NCI-H345 treated with DMSO at 0.1 percent for 48 hours (cell line): ENCODE measurements around the gene TUBA1C.
A peak's percentile ranks its signal among the peaks of the same experiment; 100 is the strongest.

Experiments used
- DNase-seq: peaks from one replicate; lab custom pipeline; 2025; ENCODE audit not compliant: unreplicated experiment; lab: John Stamatoyannopoulos, UW

The TUBA1C gene

DNA sequence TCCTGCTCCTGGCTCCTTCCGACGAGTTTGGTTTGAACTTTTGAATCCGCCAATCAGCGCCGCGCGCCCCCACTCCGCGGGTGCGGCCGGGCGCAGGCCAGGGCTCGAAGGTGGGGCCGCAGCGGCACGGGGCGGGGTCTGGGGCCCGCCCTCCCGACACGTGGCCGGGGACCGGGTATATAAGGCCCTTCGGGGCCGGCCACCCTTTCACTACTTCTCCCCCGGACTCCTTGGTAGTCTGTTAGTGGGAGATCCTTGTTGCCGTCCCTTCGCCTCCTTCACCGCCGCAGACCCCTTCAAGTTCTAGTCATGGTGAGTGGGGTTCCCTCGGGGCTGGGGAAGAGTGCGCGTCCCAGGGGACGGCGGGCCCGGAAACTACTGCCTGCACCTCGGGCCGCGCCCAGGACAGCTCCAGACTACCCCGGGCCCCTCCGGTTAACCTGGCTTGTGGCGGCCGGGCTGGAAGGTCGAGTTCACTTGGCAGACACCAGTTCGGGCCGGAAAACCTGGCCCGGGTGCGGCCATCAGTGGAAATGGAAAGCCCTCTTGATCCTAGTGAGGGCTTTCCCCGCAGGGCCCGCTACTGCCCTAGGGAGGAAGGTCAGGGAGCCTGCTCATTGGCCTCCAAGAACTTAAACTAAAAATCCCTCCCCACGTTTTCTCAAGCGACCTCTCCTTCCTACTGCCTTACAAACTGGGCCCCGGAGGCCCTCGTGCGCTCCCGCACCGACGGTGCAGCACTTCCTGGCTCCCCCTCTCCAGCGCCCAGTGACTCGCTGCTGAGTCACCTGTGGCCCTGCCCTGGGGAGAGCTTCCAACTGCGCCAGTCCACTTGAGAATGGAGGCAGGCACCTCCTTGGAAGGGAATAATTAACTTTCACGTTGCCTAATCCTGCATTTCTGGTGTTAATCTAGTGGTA, at the start of gene TUBA1C:
TSS of gene TUBA1C (plus strand) at position 210 of the 920 bp plus-strand sequence. CDS start at position 310, 100 bp downstream.
- peak; percentile 25 for DNase-seq

DNA sequence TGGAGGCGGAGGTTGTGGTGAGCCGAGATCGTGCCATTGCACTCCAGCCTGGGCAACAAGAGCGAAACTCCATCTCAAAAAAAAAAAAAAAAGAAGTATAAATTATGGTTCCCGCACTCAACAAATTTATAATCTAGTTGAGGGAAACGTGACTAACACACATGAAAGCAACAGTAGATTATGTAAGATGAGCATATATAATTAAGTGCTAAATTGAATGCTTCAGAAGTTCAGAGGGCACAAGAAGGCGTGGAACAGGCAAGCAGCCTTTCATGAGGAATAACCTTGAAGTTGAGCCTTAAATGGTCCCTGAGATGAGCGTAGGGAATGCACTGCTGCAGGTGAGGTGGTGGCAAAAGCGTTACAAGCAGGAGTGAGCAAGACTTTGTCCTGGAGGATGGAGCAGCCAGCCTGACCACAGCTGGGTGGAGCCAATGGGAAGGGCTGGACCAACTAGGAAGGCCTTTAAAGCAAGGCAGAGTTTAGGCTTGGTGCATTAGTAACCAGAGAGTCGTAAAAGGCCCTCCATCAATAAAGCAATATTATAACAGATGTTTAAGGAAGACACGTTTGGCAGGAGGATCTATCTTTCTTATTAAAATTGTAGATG, 45.4 kb upstream of the TUBA1C start:
- no peak for DNase-seq

DNA sequence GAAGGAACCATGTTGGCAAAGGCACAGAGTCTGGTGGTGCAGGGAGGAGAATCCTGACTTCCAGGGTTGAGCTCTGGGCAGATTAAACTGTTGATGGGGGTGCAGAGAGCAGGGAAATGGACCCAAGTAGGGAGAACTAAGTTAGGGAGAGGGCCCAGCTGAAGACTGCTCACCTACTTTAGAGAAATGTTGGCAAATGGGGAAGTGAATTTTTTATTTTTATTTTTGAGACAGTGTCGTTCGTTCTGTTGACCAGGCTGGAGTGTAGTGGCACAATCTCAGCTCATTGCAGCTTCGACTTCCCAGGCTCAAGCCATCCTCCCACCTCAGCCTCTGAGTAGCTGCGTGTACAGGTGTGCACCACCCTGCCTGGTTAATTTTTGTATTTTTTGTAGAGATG, 43.9 kb upstream of the TUBA1C start:
- no peak for DNase-seq

DNA sequence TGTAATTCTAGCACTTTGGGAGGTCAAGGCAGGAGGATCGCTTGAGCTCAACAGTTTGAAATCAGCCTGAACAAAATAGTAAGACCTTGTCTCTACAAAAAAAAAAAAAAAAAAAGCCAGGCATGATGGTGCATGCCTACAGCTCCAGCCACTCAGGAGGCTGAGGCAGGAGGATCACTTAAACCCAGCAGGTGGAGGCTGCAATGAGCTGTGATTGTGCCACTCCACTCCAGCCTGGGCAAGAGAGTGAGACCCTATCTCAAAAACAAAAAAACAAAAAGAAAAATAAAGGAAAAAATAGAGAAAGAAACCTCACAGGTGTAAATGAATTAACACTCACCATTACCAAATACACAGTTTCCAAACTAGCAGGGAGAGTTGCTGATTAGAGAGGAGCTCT, 41.8 kb upstream of the TUBA1C start:
- DNase-seq, result no peak

DNA sequence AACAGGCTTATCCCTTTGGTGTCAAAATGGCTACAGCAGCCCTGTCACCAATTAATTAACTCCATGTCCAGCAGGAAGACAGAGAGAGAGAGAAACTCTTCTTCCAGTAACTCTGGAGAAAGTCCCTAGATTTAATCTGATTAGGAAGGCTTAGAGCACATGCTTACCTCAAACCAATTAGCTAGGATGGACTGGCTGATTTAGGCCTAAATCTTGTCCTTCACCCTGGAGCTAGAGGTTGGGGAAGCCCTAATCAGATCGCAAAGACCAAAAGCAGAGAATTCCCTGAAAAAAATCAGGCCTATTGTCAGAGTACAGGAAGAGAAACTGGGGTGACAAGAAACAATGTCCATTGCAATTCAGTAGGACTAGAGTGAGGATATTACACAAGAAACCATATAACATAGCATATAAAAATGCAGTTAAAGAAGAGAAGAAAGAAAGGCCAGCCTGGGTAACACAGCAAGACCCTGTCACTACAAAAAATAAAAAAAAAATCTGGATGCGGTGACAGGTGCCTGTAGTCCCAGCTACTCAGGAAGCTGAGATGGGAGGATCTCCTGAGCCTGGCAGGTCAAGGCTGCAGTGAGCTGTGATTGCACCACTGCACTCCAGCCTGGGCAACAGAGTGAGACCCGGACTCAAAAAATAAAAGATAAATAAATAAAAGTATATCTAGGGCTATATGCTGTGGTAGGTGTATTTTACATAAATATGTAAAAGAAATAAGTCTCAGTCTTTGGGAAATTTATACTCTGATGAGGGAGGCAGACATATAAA, 41.1 kb upstream of the TUBA1C start:
- DNase-seq, result no peak

DNA sequence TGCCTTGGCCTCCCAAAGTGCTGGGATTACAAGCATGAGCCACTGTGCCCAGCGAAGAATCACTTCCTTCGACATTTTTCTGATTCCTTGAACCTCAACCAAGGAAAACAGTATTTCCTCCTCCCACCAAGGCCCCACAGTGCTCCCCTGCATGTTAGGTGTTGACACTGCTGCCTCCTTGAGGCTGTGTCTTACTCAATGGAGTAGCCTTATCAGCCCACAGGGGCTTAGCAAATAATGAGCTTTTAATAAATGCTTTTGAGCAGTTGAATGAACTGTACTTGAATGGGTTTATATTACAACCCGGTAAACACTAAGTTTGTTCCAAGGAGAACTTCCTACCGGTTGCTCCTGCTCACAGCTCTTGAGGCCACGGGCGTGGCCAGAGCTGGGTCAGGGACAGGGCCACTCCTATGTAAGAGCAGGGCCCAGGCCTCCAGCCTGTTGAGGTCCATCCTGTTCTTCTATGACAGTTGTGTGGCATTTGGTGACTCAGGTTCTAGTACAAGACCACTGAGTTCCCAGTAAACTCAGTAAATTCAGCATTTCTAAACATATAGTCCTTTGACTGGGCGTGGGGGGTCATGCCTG, 39.2 kb upstream of the TUBA1C start:
- no peak for DNase-seq

DNA sequence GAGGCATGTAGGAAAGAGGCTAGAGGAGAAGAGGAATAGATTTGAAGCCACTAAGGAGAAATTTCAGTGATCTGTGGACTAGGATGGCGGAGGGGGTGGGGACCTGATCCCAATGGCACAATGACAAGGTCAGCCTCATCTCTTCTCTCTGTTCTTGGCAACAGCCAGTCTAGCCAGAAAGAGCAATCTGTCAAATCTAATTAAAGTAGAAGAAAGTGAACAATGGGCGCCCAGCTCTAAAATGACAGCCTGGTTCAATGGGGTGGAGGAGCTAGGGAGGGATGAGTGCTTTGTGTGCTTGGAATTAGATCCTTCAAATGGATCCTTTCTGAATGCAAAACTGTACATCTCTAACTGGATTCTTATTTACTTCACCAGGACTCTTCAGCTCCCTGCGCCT, 37.2 kb upstream of the TUBA1C start:
- no peak for DNase-seq

DNA sequence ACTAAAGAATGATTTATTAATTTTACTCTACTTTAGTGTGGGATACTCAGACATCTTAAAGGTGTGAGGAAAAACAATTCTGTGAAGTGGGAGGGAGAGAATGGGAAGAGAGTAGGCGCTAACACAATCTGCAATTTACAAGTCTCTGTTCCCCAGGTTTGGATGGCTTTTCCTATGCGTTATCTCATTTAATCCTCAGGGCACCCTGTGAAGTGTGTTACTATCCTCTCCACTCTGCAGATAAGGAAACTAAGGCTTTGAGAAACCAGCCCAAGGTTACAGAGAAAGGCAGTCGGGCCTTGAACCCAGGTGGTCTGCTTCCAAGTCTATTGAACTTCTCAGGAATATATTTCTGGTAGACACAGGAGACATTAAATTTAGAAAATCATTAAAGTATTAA, 36.2 kb upstream of the TUBA1C start:
- DNase-seq, result no peak

DNA sequence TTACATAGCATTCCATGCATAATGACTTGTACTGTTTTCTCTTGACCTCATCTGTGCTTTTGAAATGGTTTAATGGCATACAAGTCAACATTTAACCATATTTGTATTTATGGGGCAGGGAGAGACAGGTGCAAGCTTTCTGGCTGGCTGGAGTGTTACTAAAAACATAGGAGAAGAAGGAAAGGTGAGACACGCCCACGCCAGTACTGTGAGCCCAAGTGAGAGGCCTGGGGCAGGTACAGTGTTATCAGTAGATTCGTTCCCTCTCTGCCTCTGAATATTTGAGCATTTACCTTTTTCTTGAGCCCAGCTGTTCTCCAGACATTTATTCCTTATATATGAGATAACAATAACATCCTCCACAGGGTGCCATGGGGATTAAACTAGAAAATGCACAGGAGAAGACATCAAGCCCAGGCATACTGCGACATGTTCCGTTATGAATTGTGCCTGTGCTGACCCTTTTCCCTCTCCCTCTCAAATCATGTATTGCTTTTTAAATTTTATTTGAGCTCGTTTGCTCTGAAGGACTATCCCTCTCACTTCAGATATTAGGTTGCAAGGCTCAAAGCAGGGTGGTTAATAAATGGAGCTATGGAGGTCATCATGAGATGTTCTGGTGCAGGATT, 34.6 kb upstream of the TUBA1C start:
- peak; percentile 20 for DNase-seq

DNA sequence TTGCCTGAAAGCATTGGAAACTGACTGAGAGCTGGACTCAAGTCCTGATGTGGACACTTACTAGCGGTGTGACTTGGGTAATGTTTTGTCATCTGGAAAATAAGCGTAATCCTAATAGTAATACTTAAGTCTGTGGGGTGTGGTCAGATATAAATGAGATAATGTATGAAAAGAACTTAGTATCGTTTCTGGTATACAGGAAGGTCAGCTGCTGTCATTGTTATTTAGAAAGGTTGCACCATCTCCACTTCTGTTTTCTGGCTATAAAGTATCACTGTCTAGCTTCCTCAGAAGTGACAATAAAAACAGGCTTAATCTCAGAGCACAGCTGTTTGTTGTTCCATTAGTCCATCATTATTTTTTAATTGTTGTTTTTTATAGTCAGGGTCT, 34.1 kb upstream of the TUBA1C start:
- DNase-seq, result no peak

DNA sequence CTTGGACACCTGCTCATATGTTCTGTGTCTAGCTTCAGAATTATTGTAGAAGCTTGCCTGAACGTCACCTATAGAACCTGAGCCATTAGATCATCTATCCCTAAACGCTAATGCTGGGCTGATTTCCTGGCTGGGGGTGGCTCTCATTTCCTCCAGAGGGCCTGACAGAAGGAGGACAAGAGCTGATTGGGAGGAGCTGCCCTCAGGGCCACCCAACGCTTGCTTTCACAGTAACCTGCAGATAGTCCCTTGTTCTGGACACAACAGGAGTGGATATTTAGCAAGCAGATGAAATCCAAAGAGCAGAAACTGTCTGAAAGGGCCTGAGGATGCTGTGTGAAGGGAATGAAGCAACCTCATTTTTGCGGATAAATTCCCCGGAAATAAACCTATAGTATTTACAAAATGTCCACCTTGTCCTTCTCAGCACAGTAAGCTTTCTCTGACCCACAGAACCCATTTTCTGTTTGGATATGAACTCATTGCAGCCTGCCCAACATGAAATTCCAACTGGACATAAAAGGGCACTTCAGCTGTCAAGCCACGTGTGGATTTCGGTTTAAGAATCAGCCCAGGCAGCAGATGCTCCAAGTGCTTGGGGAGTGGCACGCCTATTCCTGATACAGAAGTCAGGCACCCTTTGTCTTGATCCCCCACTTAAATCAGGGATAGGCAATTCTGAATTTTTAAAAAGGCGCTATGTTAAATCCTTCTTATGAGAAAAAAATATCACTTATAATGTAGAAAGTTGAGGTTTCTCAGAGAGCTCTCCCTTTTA, 32.8 kb upstream of the TUBA1C start:
- peak; percentile 15 for DNase-seq

DNA sequence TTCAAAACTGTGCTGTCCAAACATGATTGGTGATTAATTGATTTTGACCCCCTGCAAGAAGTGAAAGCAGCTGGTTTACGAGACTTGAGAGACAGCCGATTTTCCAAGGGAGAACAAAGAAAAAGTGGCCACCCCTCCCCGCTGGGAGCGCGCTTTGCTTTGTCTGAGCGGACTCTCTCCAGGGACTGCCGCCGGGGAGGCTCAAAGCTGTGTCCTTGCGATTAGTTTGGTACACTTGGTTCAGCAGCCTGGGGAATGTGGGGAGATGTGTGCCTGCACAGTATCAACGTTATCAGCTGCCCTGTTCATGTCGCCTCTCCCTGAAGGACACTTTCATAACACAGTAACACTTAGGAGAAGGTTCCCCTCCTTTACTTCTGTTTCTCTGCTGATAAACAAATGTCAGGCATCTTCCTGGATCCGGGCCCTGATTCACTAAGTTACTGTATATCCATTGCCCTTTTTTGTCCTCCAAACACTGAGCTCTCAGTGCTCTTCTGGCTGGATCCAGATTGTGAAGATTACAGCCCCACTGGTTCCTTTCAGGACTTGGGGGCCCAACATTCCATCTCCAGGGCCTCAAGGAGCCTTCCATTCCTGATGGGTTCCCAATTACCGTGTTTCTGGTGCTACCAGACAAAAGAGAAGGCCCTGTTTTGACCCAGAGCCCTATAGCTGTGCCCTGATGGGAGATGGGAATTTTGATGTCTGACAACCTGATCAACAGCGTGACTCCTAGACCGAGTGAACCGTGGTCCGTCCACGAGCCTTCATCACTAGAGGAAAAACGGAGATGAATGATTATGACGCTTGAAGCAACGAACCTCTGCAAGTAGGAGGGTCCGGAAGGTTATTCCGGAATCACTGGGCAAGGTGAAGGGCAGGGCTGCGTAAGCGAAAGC, 31.7 kb upstream of the TUBA1C start:
- DNase-seq, result peak; percentile 13

DNA sequence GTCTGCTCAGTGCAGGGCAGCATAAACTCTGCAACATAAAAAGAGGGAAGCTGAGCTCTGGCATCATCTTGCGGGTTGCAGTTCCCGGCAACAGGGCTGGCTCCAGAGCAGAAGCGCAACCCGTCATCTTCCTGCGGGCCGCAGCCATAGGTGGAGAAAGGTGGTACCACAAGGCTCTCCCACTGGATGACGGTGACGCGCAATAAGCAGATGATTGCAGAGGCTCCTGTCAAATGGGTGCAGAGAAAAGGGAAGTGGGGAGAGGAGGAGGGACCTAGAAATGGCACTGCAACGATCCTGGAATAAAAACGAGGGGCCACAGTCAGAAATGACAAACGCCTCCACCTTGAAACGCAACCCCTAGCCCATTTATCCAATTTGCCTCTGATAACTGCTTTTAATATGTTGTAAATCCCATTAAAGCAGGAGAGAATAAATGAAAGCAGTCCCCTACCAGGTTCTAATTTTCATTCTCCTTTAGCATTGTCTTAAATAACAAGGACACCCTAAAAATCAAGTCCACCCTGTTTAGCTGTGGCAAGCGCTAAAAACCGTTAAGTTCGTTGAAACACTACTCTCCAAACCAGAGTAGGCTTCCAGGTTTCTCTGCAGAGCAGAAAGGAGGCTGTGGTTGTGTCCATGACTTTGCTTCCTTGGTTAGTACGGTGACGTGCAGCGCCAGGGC, 30.9 kb upstream of the TUBA1C start:
- DNase-seq, result peak; percentile 65

DNA sequence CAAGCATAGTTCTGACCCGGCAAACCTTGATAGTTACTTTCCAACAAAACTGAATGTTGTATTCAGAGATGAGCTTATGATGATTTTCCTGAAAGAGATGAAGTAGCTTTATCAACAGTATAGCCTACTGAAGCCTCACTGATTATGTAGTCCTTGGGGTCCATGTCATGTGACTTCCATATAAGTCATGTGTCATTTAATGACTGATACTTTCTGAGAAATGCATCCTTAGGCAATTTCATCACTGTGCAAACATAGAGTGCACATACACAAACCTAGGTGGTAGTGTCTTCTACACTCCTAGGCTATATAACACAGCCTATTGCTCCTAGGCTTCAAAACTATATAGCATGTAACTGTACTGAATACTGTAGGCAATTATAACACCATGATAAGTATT, 28.5 kb upstream of the TUBA1C start:
- no peak for DNase-seq

DNA sequence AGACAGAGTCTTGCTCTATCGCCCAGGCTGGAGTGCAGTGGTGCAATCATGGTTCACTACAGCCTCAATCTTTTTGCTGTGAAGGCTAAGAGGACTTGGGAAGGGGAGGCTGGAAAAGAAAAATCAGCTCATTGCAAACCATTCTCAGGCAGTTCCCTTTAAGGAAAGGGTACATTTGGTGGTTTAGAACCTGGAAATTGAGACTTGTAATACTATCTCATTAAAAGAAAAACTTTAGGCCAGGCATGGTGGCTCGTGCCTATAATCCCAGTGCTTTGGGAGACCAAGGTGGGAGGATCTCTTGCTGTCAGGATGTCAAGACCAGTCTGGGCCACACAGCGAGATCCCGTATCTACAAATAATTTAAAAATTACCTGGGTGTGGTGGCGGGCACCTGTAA, 21.3 kb upstream of the TUBA1C start:
- DNase-seq, result no peak

DNA sequence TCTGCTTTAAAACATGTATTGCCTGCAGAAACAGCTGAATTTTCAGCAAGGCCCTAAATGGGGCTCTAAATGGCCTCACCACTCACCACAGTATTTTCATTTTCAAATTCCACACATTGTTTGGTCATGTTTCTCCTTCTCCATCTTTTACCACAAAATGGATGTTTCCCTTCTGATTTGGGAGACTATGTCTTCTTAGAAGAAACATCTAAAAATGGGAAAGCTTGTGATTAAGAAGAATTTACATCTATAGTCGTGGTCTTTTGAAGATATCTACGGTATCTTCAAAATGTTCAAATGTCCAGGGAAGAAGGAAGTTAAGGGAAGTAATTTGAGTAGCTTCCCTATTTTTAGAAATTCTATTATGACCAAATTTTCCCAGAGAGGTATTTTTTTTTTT, 20.7 kb upstream of the TUBA1C start:
- no peak for DNase-seq

DNA sequence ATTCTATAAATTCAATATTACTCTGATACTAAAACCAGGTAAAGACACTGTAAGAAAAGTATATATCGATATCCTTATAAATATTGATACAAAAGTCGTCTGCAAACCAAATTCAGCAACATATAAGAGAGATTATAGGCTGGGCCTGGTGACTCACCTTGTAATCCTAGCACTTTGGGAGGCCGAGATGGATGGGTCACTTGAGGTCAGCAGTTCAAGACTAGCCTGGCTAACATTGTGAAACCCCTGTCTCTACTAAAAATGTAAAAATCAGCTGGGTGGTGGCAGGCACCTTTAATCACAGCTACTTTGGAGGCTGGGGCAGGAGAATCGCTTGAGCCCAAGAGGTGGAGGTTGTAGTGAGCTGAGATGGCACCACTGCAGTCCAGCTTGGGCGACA, 13.5 kb upstream of the TUBA1C start:
- DNase-seq, result no peak

DNA sequence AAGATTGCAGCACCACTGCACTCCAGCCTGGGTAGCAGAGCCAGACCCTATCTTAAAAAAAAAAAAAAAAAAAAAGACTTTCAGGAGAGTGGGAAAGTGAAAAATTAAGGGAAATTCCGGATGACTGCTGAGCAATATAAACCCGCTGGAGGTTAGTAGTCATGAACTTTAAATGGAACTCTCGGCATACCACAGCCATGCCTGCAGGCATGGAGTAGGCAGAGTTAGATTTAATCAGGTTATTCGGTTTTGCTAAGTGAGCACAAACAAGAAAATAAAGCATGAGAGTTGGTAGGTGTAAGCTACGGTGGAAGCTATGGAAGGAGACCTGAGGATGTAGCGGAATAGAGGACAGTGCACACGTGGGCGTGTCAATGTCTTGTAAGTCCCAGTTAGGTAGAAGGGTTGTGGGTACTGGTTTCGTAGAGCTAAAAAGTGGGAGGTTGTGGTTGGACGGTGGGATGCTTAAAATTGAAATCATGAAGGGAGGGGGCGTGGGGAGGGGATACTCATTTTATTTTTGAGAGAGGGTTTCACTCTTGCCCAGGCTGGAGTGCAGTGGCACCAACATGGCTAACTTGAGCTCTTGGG, 11.8 kb upstream of the TUBA1C start:
- no peak for DNase-seq
